ENCODE data around the gene DDX39B.

DDX39B gene

GRCh38 chr6:31578184-31579118 is 36.6 kb upstream of the DDX39B start:
- no peak for TF ChIP-seq CTCF (conservative IDR thresholded peaks at IDR 0.05)
- H3K27ac ChIP-seq = no peak overlapping the region

- TF ChIP-seq CTCF (conservative IDR thresholded peaks at IDR 0.05) = no peak
- no peak overlapping the region for H3K27ac ChIP-seq
Measured at GRCh38 chr6:31577579-31577966, 35.8 kb upstream of the DDX39B start.

- TF ChIP-seq CTCF (conservative IDR thresholded peaks at IDR 0.05) = no peak
- no peak overlapping the region for H3K27ac ChIP-seq
Measured at GRCh38 chr6:31576897-31577578, 35.2 kb upstream of the DDX39B start.

- H3K27ac ChIP-seq = no peak overlapping the region
- no peak for TF ChIP-seq CTCF (conservative IDR thresholded peaks at IDR 0.05)
Measured at GRCh38 chr6:31575952-31576685, 34.3 kb upstream of the DDX39B start.

- H3K27ac ChIP-seq = no peak within 1 kb of the TSS
- TF ChIP-seq CTCF (conservative IDR thresholded peaks at IDR 0.05) = no peak
Measured at GRCh38 chr6:31575335-31575901, 33.6 kb upstream of the DDX39B start, which contains the start of gene TNF. Gene TNF (plus strand): TSS chr6:31575565. CDS start chr6:31575742, 177 bp downstream.

GRCh38 chr6:31574106-31575061 is 32.6 kb upstream of the DDX39B start:
- no peak for TF ChIP-seq CTCF (conservative IDR thresholded peaks at IDR 0.05)
- no peak overlapping the region for H3K27ac ChIP-seq

All from VCaP (cell line).